Adrenal gland (tissue), 12 donors: ENCODE data around the gene ARHGAP6. TPM values are rescaled to one million over a fixed set of nuclear protein-coding genes. Genes with fewer than 3 reads are reported as not detected.

Experiments
- DNase-seq, 7 donors: peaks; one replicate each; pipeline ENCODE4 v3.0.0-alpha.2; 2019 to 2020
- H3K27ac ChIP-seq, 5 donors: fragments of 200-600 bp; sonication (generic) in 4 of 5; 1 replicate in 3 of 5; 2 replicates in 2 of 5; pipeline versions ENCODE4 v1.5.1 to v1.8.0; 2016 to 2020; ENCODE audit warnings: mild to moderate bottlenecking in 1 of 5
- H3K27me3 ChIP-seq: fragments of 200-600 bp; 2 replicates; pipeline ENCODE4 v1.8.0; 2021
- H3K36me3 ChIP-seq, 2 donors: fragments of 200-600 bp; replicated peaks in 1 of 2; 1 replicate in 1 of 2; 2 replicates in 1 of 2; pipeline versions ENCODE4 v1.5.1 to v1.8.0; 2018 to 2022
- H3K4me1 ChIP-seq, 2 donors: fragments of 200-600 bp; replicated peaks in 1 of 2; 1 replicate in 1 of 2; 2 replicates in 1 of 2; pipeline versions ENCODE4 v1.5.1 to v1.8.0; 2018 to 2021
- H3K4me3 ChIP-seq, 4 donors: fragments of 200-600 bp; sonication (generic) in 3 of 4; one replicate each; pipeline ENCODE4 v1.5.1; 2016 to 2018
- H3K9me3 ChIP-seq, 3 donors: fragments of 200-600 bp; sonication (generic) in 1 of 3; replicated peaks in 1 of 3; 1 replicate in 2 of 3; 2 replicates in 1 of 3; pipeline versions ENCODE4 v1.5.1 to v1.8.0; 2016 to 2021
- CTCF ChIP-seq, 6 experiments: fragments of 450-650 bp in 4 of 6; fragments of 200-600 bp in 2 of 6; sonication (generic) in 1 of 6; IDR thresholded peaks; 1 replicate in 5 of 6; 2 replicates in 1 of 6; pipeline versions ENCODE4 v1.5.1 to v1.8.0; 2016 to 2021; ENCODE audit warnings: antibody characterized with exemption in 6 of 6, mild to moderate bottlenecking in 2 of 6, moderate library complexity in 1 of 6
- POLR2A ChIP-seq, 2 donors: fragments of 450-650 bp; IDR thresholded peaks; one replicate each; pipeline ENCODE4 v1.6.1; 2017; ENCODE audit warnings: antibody characterized with exemption in 2 of 2, mild to moderate bottlenecking in 2 of 2, moderate library complexity in 1 of 2
- WGBS, 4 donors: extraction: QIAGEN DNeasy Blood & Tissue Kit in 2 of 4; methylation state at CpG; one replicate each; pipeline versions ENCODE4 v1.1.5 to v1.1.7; 2013 to 2017; 5-methylcytosine and 5-hydroxymethylcytosine counted together
- intact Hi-C, 2 donors: fragments of 100-400 bp; cut with DNase I; formaldehyde crosslinking; loops; one replicate each; pipeline versions ENCODE4 v1.14.1 to v1.15.0; 2022 to 2023
- polyA plus RNA-seq, 3 donors: library from polyadenylated mRNA; stranded (reverse); fragments of 200-250 nt in 2 of 3; fragments of 350-450 nt in 1 of 3; fragmentation: Illumina TruSeq in 1 of 3; extraction: RNeasy Lipid Tissue Mini Kit (QIAGEN cat#74804) in 1 of 3; gene quantifications; one replicate each; pipeline ENCODE4 v1.2.3, GENCODE V29; 2013 to 2014
- total RNA-seq, 9 donors: library from RNA; depleted of rRNA in 4 of 9; stranded (reverse); fragments of >200 nt in 4 of 9; fragments of 120-200 nt in 1 of 9; fragmentation: NEBNext Ultra II Directional in 1 of 9; extraction: Animal tissue kit (Norgen Biotek cat#: 25700) in 1 of 9; gene quantifications; one replicate each; pipeline versions ENCODE4 v1.1.0 to v1.2.4, GENCODE V29; 2013 to 2023
- donor health status: healthy with polysubstance abuse.
- donor health status: Bipolar disorder and iron deficiency.
- donor health status: DM: yes; HTN: yes; CAD: no.
- donor health status: DM: no; HTN: no; CAD: no.
- donor health status: DM: no; HTN: no; CAD: no.
- donor health status: DM: yes; HTN: yes; CAD: no.

Gene ARHGAP6
- total and polyA plus RNA-seq, 12 donors = 0.78 to 4.2 (median 2.7) TPM

GRCh38 chrX:11641349-11642065, 24.2 kb downstream of the ARHGAP6 start:
- Histone ChIP-seq H3K27me3 (peaks cover 18% of the 10 kb centered on the region), H3K27ac (no peak overlapping the region), H3K36me3 (no peaks in the 10 kb centered on the region), H3K4me3 (no peak overlapping the region), H3K9me3 (no peaks in the 10 kb centered on the region), H3K4me1 (no peaks in the 10 kb centered on the region)
- 49 to 60% (median 56%) methylated on average over 9 of the region's 9 CpGs for WGBS, 4 donors
- DNase-seq = no peak
- TF ChIP-seq POLR2A (IDR thresholded peaks at IDR 0.05) (no peak), CTCF (IDR thresholded peaks at IDR 0.05) (no peak)
- intact Hi-C loops = no loop called here

DNA sequence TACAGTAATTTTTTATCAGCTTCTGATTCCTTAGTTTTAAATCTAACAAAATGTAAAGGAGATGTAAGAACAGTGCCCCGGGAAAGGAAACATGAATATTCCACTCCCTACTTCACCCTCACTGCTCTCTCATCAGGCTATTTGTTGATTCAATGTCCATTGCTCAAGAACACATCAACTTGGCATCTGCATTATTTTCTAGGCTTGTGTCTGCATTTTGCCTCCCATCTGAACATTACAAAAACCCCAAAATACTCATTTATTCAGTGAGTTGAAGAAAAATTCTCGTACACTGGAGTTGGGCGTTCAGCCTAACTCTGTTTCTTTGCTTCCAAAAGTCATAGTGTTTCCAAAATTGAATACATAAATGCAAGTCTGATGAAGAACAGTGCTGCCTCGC, 25.6 kb downstream of the ARHGAP6 start:
- Histone ChIP-seq H3K4me1 (no peaks in the 10 kb centered on the region), H3K27me3 (peaks cover 23% of the 10 kb centered on the region), H3K4me3 (no peak overlapping the region), H3K36me3 (no peaks in the 10 kb centered on the region), H3K27ac (no peak overlapping the region), H3K9me3 (no peaks in the 10 kb centered on the region)
- intact Hi-C loops = no loop called here
- WGBS, 4 donors = 48 to 60% (median 54%) methylated on average over 4 of the region's 4 CpGs
- DNase-seq = no peak
- no peak for TF ChIP-seq POLR2A (IDR thresholded peaks at IDR 0.05)
- no peak for TF ChIP-seq CTCF (IDR thresholded peaks at IDR 0.05)

DNA sequence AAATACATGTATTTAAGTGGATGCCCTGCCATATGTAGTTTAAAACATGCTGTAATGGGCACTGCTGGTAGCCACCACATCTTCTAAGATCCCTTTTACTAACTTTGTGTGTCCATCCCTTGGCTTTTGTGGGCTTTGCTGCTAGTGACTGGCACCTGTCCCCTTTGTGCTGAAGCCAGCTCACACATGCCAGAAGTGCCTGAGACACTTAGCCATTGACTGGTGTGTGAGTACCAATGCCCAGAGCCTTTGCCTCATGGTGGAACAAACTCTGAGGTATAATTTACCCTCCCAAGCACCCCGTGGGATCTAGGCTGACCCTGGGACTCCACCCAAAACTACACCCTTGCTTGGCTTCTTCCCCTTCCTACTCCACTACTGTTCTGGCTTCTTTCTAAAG, 33.0 kb downstream of the ARHGAP6 start:
- Histone ChIP-seq H3K36me3 (no peaks in the 10 kb centered on the region), H3K4me1 (no peaks in the 10 kb centered on the region), H3K4me3 (no peak overlapping the region), H3K27ac (no peak overlapping the region), H3K9me3 (no peaks in the 10 kb centered on the region), H3K27me3 (peaks cover 4% of the 10 kb centered on the region)
- 20 to 45% (median 37%) methylated on average over 1 of the region's 1 CpG for WGBS, 4 donors
- intact Hi-C loops = no loop called here
- DNase-seq = no peak
- TF ChIP-seq CTCF (IDR thresholded peaks at IDR 0.05) (no peak), POLR2A (IDR thresholded peaks at IDR 0.05) (no peak)

- WGBS, 4 donors = 29 to 36% (median 32%) methylated on average over 4 of the region's 4 CpGs
- Histone ChIP-seq H3K4me3 (no peak overlapping the region), H3K27me3 (no peaks in the 10 kb centered on the region), H3K4me1 (no peaks in the 10 kb centered on the region), H3K27ac (no peak overlapping the region), H3K36me3 (no peaks in the 10 kb centered on the region), H3K9me3 (peaks cover 0 to 5% (median 0%) of the 10 kb centered on the region in 3 donors)
- intact Hi-C loops = no loop called here
- no peak for TF ChIP-seq POLR2A (IDR thresholded peaks at IDR 0.05)
- no peak for TF ChIP-seq CTCF (IDR thresholded peaks at IDR 0.05)
- DNase-seq = no peak
These were observed 36.0 kb downstream of the ARHGAP6 start for GRCh38 chrX:11629593-11630211.
